ENCODE data around the gene SLC35F3. TPM values are rescaled to one million over a fixed set of nuclear protein-coding genes. Genes with fewer than 3 reads are reported as not detected.

Gene SLC35F3
- total RNA-seq, 1 donor from 2014 or later = not detected

GRCh38 chr1:234294109-234294817, 389.8 kb downstream of the SLC35F3 start:
- Histone ChIP-seq H3K27me3 (ENCODE audit: low read depth) (peaks cover 83% of the 10 kb centered on the region), H3K4me1 (no peaks in the 10 kb centered on the region), H3K27ac (replicated peaks) (no peak overlapping the region), H3K9me3 (replicated peaks) (peaks cover 22% of the 10 kb centered on the region), H3K36me3 (no peaks in the 10 kb centered on the region), H3K4me3 (no peak overlapping the region)
- TF ChIP-seq CTCF (IDR thresholded peaks at IDR 0.05; ENCODE audit: borderline replicate concordance) = no peak
- DNase-seq = no peak
- intact Hi-C loops (cut with micrococcal nuclease) = no loop called here

GRCh38 chr1:234295068-234295467, 390.6 kb downstream of the SLC35F3 start:
- Histone ChIP-seq H3K4me1 (no peaks in the 10 kb centered on the region), H3K4me3 (no peak overlapping the region), H3K36me3 (no peaks in the 10 kb centered on the region), H3K27me3 (ENCODE audit: low read depth) (peaks cover 85% of the 10 kb centered on the region), H3K9me3 (replicated peaks) (peaks cover 16% of the 10 kb centered on the region), H3K27ac (replicated peaks) (no peak overlapping the region)
- intact Hi-C loops (cut with micrococcal nuclease) = no loop called here
- no peak for DNase-seq
- no peak for TF ChIP-seq CTCF (IDR thresholded peaks at IDR 0.05; ENCODE audit: borderline replicate concordance)

GRCh38 chr1:234295626-234296025, 391.1 kb downstream of the SLC35F3 start:
- DNase-seq = no peak
- Histone ChIP-seq H3K4me3 (no peak overlapping the region), H3K27ac (replicated peaks) (no peak overlapping the region), H3K36me3 (no peaks in the 10 kb centered on the region), H3K27me3 (ENCODE audit: low read depth) (peaks cover 85% of the 10 kb centered on the region), H3K9me3 (replicated peaks) (peaks cover 10% of the 10 kb centered on the region), H3K4me1 (no peaks in the 10 kb centered on the region)
- TF ChIP-seq CTCF (IDR thresholded peaks at IDR 0.05; ENCODE audit: borderline replicate concordance) = no peak
- intact Hi-C loops (cut with micrococcal nuclease) = no loop called here

- no peak for DNase-seq
- Histone ChIP-seq H3K36me3 (no peaks in the 10 kb centered on the region), H3K4me3 (no peak overlapping the region), H3K4me1 (no peaks in the 10 kb centered on the region), H3K9me3 (replicated peaks) (peaks cover 8% of the 10 kb centered on the region), H3K27ac (replicated peaks) (no peak overlapping the region), H3K27me3 (ENCODE audit: low read depth) (peaks cover 77% of the 10 kb centered on the region)
- intact Hi-C loops (cut with micrococcal nuclease) = no loop called here
- no peak for TF ChIP-seq CTCF (IDR thresholded peaks at IDR 0.05; ENCODE audit: borderline replicate concordance)
Observed at GRCh38 chr1:234296496-234296895, 392.0 kb downstream of the SLC35F3 start.

- no peak overlapping the region for H3K27ac ChIP-seq (replicated peaks)
- H3K9me3 ChIP-seq (replicated peaks) = peaks cover 11% of the 10 kb centered on the region
- no peak for TF ChIP-seq CTCF (IDR thresholded peaks at IDR 0.05; ENCODE audit: borderline replicate concordance)
- no peaks in the 10 kb centered on the region for H3K36me3 ChIP-seq
- H3K4me1 ChIP-seq = no peaks in the 10 kb centered on the region
- no peak for DNase-seq
- peaks cover 66% of the 10 kb centered on the region for H3K27me3 ChIP-seq (ENCODE audit: low read depth)
- H3K4me3 ChIP-seq = no peak overlapping the region
- intact Hi-C loops (cut with micrococcal nuclease) = no loop called here
Observed at GRCh38 chr1:234297668-234298067, 393.2 kb downstream of the SLC35F3 start.
